GF-D8 (cell line): ENCODE data around the gene LDAH.

Experiments used
- DNase-seq: peaks from one replicate; lab custom pipeline; 2025; lab: John Stamatoyannopoulos, UW

Gene LDAH

GRCh38 chr2:20771299-20771698, 51.6 kb downstream of the LDAH start:
- DNase-seq = no peak

GRCh38 chr2:20766798-20767644, 55.9 kb downstream of the LDAH start:
- no peak for DNase-seq

GRCh38 chr2:20766213-20766612, 56.7 kb downstream of the LDAH start:
- no peak for DNase-seq

- DNase-seq = no peak
Observed at GRCh38 chr2:20762945-20763683, 59.8 kb downstream of the LDAH start.

GRCh38 chr2:20759487-20759886, 63.4 kb downstream of the LDAH start:
- DNase-seq = no peak

GRCh38 chr2:20758997-20759396, 63.9 kb downstream of the LDAH start:
- no peak for DNase-seq

GRCh38 chr2:20757405-20758090, 65.4 kb downstream of the LDAH start:
- DNase-seq = no peak

- DNase-seq = no peak
Observed at GRCh38 chr2:20755132-20755800, 67.6 kb downstream of the LDAH start.

GRCh38 chr2:20752293-20752692, 70.6 kb downstream of the LDAH start:
- DNase-seq = no peak

- DNase-seq = no peak
Observed at GRCh38 chr2:20747317-20747716, 75.6 kb downstream of the LDAH start.

- DNase-seq = no peak
Observed at GRCh38 chr2:20745924-20746555, 76.9 kb downstream of the LDAH start.

GRCh38 chr2:20744366-20745335, 78.2 kb downstream of the LDAH start:
- no peak for DNase-seq

- no peak for DNase-seq
Observed at GRCh38 chr2:20738772-20739171, 84.1 kb downstream of the LDAH start.

GRCh38 chr2:20737505-20737904, 85.4 kb downstream of the LDAH start:
- no peak for DNase-seq

GRCh38 chr2:20728114-20728758, 94.7 kb downstream of the LDAH start:
- peak; percentile 72 for DNase-seq

- DNase-seq = no peak
Observed at GRCh38 chr2:20726913-20727312, 96.0 kb downstream of the LDAH start.

- no peak for DNase-seq
Observed at GRCh38 chr2:20725782-20726181, 97.1 kb downstream of the LDAH start.

- no peak for DNase-seq
Observed at GRCh38 chr2:20724500-20725053, 98.3 kb downstream of the LDAH start.

GRCh38 chr2:20723543-20723942, 99.4 kb downstream of the LDAH start:
- no peak for DNase-seq
